Cardiac septum (tissue), 1 donor: ENCODE measurements around the gene OVAAL. TPM values are rescaled to one million over a fixed set of nuclear protein-coding genes. Genes with fewer than 3 reads are reported as not detected.
"Not testable (repeated sequence)": the region's sequence is repeated elsewhere in the genome, so short reads cannot be mapped to it uniquely, and the experiment has no call there.

Experiments used
- DNase-seq: peaks from one replicate; pipeline ENCODE4 v3.0.0-alpha.2; 2020; ENCODE audit warnings: low spot score
- intact Hi-C: fragments of 100-400 bp; cut with DNase I; formaldehyde crosslinking; loops from one replicate; pipeline ENCODE4 v1.14.0; 2022
- total RNA-seq: library from RNA; stranded (reverse); fragmentation: NEBNext Ultra II Directional; extraction: Animal tissue kit (Norgen Biotek cat#: 25700); gene quantifications from one replicate; pipeline ENCODE4 v1.2.1, GENCODE V29; 2021
- donor health status: DM: no; HTN: no; CAD: no.

The OVAAL gene
- total RNA-seq, 1 donor from 2014 or later: 6.3 TPM

DNA sequence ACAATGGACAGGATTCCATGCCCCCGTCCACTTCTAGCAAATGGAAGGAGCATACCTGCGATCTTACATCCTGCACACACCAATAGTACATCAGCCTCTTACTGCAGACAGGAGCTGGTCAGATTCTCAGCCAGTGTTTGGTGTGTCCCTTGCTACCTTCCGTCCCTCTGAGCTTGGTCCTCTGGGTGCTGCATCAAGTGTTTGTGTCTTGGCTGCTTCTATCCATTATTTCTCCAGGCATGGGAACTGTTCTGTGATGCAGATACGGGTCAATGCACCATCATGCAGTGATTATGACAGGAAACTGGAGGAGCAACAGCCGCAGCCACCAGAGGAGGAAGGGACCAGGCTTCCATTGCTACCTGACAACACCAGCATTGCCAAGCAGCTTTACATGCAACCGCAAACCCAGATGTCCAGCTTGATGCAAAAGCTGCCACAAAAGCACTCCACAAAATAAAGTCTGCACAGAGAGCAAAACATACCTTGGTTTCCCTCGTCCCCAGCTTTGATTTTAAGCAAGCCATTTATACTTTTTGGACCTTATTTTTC is 21.9 kb upstream of the OVAAL start:
- intact Hi-C loops: no loop called here
- DNase-seq: no peak

DNA sequence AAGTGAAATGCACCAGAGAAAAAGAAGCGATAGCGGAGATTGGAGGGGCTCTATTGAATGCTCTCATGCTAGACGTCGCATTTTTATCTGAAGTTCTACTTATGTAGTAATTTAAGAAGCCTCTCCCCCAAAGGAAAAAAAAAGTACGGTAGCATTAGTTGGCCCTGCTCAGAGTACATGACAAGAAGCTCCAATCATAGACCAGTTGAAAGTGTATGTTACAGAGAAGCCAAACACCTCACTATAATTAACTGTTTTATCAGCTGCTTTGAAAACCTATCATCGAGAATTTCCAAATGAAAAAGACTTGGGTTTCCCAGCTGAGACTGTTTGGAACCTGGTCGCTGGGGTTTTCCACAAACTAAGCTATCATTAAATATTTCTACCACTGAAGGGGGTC is 19.6 kb upstream of the OVAAL start:
- no peak for DNase-seq
- intact Hi-C loops: no loop called here

DNA sequence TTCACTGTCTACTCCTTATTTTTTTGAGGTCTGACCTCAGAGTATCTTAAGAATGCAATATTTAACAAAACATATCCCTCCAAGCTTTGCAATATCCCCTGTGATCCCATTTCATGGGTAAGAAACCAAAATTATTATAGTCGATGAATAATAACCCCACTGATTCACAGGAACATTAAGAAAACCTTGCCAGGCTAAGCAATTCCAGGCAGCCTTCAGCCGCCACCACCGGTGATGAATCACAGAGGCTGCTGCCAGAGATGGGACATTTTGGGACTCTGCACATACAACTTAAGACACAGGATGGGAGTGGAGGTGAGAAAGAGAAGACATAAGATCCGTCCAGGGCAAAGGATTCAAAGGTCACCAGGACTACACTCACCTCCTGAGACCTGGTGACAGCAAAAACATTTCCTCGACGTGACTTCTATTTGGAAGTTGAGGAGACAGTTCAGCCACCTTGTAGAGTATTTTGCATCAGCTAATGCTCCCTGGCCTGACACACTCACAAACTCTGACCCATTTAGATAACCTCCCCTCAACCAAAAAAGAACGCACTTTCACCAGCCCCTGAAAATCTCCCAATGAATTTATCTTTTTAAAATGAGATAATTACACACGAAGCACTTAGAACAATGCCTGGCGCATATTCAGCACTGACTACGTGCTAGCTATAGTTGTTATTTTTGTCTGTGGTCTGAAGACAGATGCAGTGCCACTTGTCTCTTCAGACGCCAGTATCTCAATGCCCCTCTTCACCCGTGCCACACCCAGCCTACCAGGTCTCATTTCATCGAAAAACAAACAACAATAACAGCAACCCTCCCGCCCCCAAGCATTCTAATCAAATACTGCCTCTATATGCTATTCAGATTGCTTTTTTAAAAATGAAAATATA is 17.8 kb upstream of the OVAAL start:
- intact Hi-C loops: loop anchor here (1.0 to 5.0 kb wide), 2 partner anchors 21 to 71 kb away; no protein-coding TSS in a partner anchor

DNA sequence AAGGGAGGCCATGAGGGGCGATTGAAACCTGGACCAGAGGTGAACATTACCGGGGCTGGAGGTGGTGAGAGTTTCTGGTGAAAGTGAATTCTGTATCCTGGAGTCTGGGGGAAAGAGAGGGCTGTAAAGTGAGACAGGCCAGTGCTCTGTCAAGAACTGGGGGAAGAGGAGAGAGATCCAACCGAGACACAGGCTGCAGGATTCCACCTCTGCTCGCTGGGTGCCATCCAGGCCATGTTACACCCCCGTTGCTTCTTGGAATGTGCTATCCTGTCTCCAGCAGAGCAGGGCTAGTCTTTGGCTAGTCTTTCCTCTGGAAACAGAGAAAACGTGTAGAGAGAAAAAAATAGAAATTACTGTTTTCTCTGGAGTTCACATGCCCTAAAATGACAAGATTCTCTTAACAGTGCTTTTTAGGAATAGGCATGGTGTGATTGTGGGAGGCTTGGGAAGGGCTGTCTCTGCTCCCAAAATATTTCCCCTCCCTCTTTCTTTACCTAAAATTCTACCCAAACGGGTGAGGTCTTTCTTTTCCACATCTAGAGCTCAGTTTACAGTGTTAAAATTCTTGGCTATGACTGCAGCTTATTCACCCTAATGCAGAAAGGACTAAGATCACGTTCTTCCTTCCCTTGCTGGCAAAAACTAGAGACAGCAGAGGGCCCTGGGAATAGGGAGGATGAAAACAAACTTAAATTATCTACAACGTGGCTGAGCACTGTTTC is 16.5 kb upstream of the OVAAL start:
- no peak for DNase-seq
- intact Hi-C loops: loop anchor here (5.0 kb wide), 1 partner anchor 70 kb away; no protein-coding TSS in a partner anchor

More for the DNA sequence above, 17.8 kb upstream of the OVAAL start:
- DNase-seq: no peak

DNA sequence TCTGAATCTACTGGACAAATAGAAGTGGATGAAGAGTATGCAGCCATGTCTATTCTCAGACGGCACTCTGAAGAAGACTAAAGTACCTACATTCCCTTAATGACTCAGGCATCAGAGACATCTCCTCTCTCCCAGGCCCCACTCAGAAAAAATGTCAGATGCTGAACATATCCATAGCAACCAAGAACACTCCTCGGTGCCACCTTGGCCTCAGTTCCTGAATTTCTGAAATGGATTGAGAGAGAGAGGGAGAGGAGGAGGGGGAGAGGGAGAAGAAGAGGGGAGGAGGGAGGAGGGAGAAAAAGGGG is 16.0 kb upstream of the OVAAL start:
- intact Hi-C loops: loop anchor here (5.0 kb wide), 1 partner anchor 70 kb away; no protein-coding TSS in a partner anchor
- DNase-seq: no peak

DNA sequence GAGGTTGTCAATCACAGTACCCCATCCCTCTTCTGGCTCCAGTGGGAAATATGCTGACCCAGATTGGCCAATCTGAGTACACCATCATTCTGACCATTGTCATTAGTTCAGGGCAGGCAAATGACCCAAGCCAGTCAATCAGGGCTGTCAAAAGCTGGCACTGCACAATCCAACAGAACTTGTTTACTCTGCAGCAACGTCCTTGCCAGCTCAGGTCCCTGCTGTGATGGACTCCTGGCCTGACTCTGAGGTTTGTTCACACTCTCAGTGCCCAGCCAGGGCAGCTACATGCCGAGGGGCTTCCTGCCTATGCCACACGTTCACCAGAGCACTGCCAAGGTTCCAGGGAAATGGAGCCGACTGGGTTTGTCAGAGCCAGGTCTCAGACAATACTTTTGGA is 14.7 kb upstream of the OVAAL start:
- no peak for DNase-seq
- intact Hi-C loops: loop anchor here (5.0 kb wide), 1 partner anchor 68 kb away; no protein-coding TSS in a partner anchor

DNA sequence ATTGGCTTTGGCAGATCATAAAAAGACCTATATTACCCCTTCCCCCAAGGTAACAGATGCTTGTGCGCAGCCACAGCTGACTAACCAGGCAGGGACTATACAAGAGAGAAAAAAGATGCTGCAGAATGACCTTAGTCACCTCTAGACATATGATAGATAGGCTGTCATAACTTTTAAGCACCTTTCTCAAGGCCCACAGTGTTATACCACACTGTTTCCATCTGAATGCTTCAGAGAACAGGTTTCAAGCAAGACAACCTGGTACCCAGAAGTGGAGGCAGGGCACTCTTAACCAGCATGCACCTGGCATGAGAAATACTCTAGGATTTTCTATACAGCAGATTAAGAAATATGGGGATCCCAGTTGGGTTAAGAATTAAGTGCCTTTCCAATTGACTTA is 12.8 kb upstream of the OVAAL start:
- intact Hi-C loops: no loop called here
- DNase-seq: no peak

DNA sequence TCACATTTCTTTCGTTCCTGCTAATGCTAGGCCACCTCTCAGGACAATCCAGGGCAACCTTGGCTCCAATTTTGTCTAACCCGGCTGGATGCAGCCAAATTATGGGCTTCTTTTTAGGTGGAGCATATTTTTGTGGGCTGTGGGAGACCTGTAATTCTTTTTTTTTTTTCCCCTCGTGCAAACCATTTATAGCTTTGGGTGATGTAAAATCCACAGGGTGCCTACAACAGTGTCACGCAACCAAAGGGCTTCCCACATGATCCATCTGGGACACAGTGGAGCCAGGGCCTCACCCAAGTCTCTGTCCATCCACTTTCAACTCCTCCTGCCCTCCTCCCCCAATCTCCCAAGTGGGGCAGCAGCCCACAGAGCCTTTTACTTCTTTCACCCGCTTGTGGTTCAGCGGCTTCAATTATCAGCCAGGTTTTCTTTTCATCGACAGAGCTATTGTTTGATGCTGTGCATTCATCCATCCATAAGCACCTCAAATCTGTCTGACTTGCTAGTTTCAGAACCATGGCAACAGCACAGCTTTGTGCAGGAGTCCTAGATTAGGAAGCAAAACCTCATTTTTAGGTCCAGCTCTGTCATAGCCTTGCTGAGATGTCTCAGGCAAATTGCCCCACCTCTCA is 10.0 kb upstream of the OVAAL start:
- DNase-seq: no peak
- intact Hi-C loops: no loop called here

DNA sequence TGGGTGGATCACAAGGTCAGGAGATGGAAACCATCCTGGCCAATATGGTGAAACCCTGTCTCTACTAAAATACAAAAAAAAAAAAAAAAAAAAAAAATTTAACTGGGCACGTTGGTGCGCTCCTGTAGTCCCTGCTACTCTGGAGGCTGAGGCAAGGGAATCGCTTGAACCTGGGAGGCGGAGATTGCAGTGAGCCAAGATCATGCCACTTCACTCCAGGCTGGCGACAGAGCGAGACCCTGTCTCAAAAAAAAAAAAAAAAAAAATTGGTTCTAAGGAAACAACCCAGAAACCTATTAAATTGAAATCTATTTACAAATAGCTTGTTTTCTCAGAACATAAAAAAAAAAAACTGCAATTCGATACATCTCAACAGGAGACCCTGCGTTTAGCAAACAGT is 9.0 kb upstream of the OVAAL start:
- intact Hi-C loops: not testable (repeated sequence)

DNA sequence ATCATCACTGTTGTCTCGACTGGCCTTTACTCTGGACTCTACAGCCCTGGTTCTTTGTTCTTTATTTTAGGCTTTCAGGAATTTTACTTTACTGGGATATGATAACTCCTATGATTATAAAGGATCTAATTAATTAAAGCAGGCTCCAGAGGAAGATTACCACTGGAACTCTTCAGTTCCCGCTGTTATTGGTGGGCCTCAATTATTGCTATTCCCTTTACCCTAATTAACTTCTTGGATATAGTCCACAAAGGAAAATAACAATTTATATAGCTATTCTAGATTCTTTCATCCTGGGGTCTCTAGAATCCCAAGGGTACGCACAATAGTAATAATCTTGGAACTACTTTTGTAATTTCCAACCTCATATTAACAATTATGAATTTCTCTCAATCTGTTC is 8.5 kb upstream of the OVAAL start:
- intact Hi-C loops: no loop called here
- no peak for DNase-seq

More for the DNA sequence above, 9.0 kb upstream of the OVAAL start:
- DNase-seq: not testable (repeated sequence)

DNA sequence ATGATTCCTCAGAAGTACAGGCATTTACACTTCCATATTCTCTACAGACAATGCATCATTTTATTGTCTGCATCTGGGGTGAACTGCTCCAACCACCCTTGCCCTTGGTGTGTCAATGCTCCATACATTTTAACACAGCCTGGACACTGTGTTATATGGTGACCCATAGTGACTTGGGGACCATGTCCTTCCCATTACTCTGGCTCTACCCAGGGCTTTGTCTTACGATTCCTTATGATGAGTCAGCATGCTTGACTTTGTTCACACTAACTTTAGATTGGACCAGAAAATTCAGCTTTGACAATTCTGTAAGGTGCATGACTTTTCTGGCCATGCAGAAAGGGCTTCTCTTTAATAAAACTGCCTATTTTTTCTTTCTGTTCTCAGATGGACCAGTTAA is 6.8 kb upstream of the OVAAL start:
- intact Hi-C loops: no loop called here
- DNase-seq: no peak

DNA sequence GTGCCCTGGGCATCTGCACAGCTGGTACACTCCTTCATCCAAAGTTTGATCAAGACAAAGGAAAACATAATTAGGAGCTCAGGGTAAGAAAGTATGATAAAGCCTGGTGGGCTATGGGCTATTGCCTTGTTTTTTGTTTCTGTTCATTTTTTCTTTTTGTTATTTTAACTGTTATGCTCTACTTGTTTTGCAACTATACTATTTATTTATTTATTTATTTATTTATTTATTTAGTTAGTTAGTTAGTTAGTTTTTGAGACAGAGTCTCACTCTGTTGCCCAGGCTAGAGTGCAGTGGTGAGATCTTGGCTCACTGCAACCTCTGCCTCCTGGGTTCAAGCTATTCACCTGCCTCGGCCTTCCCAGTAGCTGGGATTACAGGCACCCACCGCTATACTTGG is 5.7 kb upstream of the OVAAL start:
- intact Hi-C loops, DNase-seq: not testable (repeated sequence)

DNA sequence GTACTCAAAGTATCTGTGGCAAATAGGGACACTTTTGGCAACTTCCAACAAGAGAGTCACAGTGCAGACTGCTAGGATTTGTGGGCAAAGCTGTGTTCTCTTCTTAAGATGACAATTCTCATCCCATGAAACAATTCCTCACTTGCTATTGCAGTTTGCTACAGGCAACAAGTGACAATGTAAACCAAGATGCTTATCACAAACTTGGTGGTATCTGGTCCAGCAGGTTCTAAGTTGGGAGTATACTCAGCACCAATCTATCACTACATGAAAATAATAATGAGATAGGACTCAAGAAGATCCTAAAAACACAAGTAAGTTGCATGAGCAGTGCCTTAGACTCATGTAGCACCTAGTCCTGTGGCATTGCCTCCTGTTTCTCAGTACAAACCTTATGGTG is 3.4 kb upstream of the OVAAL start:
- no peak for DNase-seq
- intact Hi-C loops: no loop called here

DNA sequence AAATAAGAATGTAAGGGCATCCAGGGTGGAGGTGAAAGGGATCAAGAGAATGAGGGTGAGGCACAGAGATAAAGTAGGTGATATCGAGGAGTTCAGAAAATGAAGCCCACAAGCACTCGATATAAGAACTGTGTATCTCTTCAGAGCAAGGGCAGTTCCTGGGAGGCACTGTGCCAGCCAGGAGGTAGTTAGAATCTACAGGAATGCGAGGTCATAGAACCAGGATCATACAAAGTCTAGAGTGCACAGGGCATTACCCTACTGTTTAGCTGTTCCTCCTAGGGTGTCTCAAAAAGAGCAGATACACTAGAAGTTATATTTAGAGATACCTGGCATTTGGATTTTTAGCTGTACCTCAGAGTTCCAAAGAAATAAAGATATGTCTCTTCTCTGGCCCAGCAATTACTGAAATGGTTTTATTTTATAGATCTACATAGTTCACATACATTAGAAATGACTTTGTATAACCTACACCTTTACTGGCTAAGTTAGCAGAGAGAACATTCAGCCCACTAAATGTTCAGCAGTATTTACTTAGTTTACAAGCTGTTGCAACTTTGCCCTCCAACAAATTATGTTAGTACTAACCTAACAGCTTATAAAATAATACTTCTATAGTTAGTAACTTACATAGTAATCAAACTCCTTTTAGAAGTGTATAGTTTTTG is 1.6 kb downstream of the OVAAL start:
- intact Hi-C loops: no loop called here

DNA sequence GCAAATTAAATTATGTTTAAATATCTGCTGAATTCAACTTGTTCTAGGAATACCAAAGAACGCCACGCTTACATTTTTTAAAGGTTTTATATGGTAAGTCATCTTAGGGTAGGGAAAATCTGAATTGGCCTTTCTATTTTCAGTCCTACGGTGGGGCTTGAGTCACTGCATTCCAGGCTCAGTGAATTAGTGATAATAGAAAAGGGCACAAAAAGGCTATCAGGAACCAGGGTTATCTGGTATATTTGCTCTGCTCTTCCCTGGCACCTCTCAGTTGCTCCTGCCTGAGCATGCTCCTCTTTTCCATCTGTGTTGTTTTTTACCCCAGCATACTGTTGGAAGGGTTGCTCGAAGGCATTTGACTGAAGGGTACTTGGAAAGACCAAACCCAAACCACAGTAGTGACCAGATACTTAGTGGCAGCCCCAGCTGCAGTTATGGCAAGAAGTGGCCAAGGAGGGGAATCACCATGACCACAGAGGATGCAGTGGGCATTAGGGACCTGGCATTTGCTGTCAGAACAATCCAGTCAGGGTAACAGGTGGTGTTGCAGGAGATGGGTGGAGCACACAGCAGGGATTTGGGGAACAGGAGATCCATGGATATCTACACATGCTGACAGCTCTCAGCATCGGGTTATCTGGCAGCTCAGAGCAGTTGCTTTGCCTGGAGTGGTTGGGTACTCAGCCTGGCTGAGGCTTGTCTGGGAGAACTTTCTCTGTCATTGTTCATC is 2.3 kb downstream of the OVAAL start:
- intact Hi-C loops: no loop called here
- DNase-seq: no peak

More for the DNA sequence above, 1.6 kb downstream of the OVAAL start:
- DNase-seq: no peak

DNA sequence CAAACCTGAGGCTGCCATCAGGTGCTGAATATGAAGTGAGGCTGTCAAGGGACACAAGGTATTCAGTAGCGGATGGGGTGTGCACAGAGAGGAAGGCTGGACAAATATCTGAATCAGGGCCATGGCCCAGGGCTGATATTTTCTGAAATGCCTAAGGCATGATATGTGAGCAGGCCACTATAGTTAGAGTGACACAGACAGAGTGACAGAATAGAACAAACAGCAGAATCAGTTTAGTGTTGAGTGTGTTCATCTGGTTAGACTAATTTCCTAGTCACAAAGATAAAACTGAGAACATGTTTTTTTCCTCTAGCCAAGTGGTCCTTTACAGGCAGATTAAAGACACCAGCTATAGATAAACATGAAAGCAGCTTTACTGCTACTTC is 3.9 kb downstream of the OVAAL start:
- intact Hi-C loops: loop anchor here (1.0 to 2.0 kb wide), 2 partner anchors 21 to 48 kb away; no protein-coding TSS in a partner anchor
- no peak for DNase-seq

DNA sequence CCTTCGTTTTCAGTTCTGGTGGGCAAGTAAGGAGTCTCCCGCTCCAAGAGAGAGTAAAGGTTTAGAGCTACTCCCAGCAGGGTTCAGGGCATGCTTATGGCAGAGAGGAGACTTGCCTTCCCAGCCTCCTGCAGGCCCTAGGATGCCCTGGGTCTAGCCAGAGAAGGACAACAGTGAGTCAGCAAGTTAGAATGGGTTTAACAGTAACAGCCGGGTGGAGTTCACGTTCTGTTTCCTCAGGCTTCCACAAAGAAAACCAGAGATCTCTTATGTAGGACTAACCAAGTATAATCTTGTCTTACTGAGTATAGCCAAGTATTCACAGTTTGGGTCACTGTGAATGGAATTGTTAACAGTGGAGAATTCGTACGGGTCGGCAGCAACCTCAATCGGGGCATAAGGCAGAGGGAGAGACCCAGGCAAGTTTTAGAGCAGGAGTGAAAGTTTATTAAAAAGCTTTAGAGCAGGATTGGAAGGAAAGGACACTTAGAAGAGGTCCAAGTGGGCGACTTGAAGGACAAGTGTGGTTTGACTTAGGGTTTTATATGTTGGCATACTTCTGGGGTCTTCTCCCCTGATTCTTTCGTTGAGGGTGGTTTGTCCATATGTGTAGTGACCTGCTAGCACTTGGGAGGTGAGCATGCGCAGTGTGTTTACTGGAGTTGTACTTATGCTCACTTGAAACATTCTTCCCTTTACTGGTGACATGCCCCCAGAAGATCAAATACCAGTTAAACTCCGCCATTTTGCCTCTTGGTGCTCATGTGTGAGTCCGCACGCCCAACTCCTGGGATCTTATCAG is 4.5 kb downstream of the OVAAL start:
- intact Hi-C loops: loop anchor here (2.0 kb wide), 1 partner anchor 48 kb away; no protein-coding TSS in a partner anchor
- no peak for DNase-seq
